ENCODE data around the gene GLG1.

The GLG1 gene

GRCh38 chr16:74625500-74626350 lies 18.8 kb upstream of the GLG1 start:
- H3K27ac Mint-ChIP-seq: peak overlapping the region; percentile 76
- no peak for ATAC-seq (replicated peaks)
- peaks cover 28 to 51% of the 10 kb centered on the region in 2 donors for H3K4me1 Mint-ChIP-seq

GRCh38 chr16:74623839-74624235 lies 16.9 kb upstream of the GLG1 start:
- DNase-seq (no peak), ATAC-seq (replicated peaks) (no peak)
- Mint-ChIP-seq H3K27me3 (no peaks in the 10 kb centered on the region), H3K4me1 (peaks cover 23 to 37% of the 10 kb centered on the region in 2 donors), H3K27ac (no peak overlapping the region), H3K36me3 (peaks cover 44 to 63% of the 10 kb centered on the region in 2 donors), H3K4me3 (no peak overlapping the region), H3K9me3 (no peaks in the 10 kb centered on the region)

More at GRCh38 chr16:74625500-74626350, 18.8 kb upstream of the GLG1 start:
- H3K27me3 Mint-ChIP-seq: no peaks in the 10 kb centered on the region
- no peak overlapping the region for H3K4me3 Mint-ChIP-seq
- no peaks in the 10 kb centered on the region for H3K9me3 Mint-ChIP-seq
- H3K36me3 Mint-ChIP-seq: peaks cover 50 to 71% of the 10 kb centered on the region in 2 donors
- DNase-seq: no peak

GRCh38 chr16:74623214-74623838 lies 16.4 kb upstream of the GLG1 start:
- H3K4me3 Mint-ChIP-seq: no peak overlapping the region
- H3K27me3 Mint-ChIP-seq: no peaks in the 10 kb centered on the region
- peak in 1 of 2 donors; percentile 26 for ATAC-seq (replicated peaks)
- H3K9me3 Mint-ChIP-seq: no peaks in the 10 kb centered on the region
- no peak overlapping the region for H3K27ac Mint-ChIP-seq
- H3K4me1 Mint-ChIP-seq: peaks cover 19 to 32% of the 10 kb centered on the region in 2 donors
- DNase-seq: no peak
- peaks cover 44 to 59% of the 10 kb centered on the region in 2 donors for H3K36me3 Mint-ChIP-seq

- H3K4me3 Mint-ChIP-seq: no peak overlapping the region
- no peaks in the 10 kb centered on the region for H3K27me3 Mint-ChIP-seq
- no peak for DNase-seq
- H3K4me1 Mint-ChIP-seq: peaks cover 8 to 19% of the 10 kb centered on the region in 2 donors
- ATAC-seq (replicated peaks): no peak
- no peaks in the 10 kb centered on the region for H3K9me3 Mint-ChIP-seq
- no peak overlapping the region for H3K27ac Mint-ChIP-seq
- peaks cover 47 to 54% of the 10 kb centered on the region in 2 donors for H3K36me3 Mint-ChIP-seq
Observed at GRCh38 chr16:74622005-74622404, 15.1 kb upstream of the GLG1 start.

GRCh38 chr16:74617206-74617788 lies 10.4 kb upstream of the GLG1 start:
- DNase-seq (no peak), ATAC-seq (replicated peaks) (no peak)
- no peaks in the 10 kb centered on the region for H3K4me1 Mint-ChIP-seq
- no peaks in the 10 kb centered on the region for H3K27me3 Mint-ChIP-seq
- no peak overlapping the region for H3K4me3 Mint-ChIP-seq
- H3K27ac Mint-ChIP-seq: peak overlapping the region; percentile 57
- peaks cover 33 to 37% of the 10 kb centered on the region in 2 donors for H3K36me3 Mint-ChIP-seq
- no peaks in the 10 kb centered on the region for H3K9me3 Mint-ChIP-seq

- no peak overlapping the region for H3K4me3 Mint-ChIP-seq
- H3K9me3 Mint-ChIP-seq: no peaks in the 10 kb centered on the region
- DNase-seq: no peak
- ATAC-seq (replicated peaks): no peak
- peak overlapping the region; percentile 14 for H3K27ac Mint-ChIP-seq
- no peaks in the 10 kb centered on the region for H3K27me3 Mint-ChIP-seq
- peaks cover 9 to 19% of the 10 kb centered on the region in 2 donors for H3K36me3 Mint-ChIP-seq
- peaks cover 3 to 10% of the 10 kb centered on the region in 2 donors for H3K4me1 Mint-ChIP-seq
Observed at GRCh38 chr16:74611721-74612120, 4.8 kb upstream of the GLG1 start.

- Mint-ChIP-seq H3K27ac (no peak overlapping the region), H3K36me3 (peaks cover 0 to 13% of the 10 kb centered on the region in 2 donors), H3K4me3 (no peak overlapping the region), H3K27me3 (no peaks in the 10 kb centered on the region), H3K4me1 (peaks cover 14 to 33% of the 10 kb centered on the region in 2 donors), H3K9me3 (no peaks in the 10 kb centered on the region)
- no peak for ATAC-seq (replicated peaks)
- DNase-seq: no peak
Observed at GRCh38 chr16:74608944-74609343, 2.0 kb upstream of the GLG1 start.

GRCh38 chr16:74608381-74608780 lies 1.5 kb upstream of the GLG1 start:
- DNase-seq: no peak
- no peaks in the 10 kb centered on the region for H3K27me3 Mint-ChIP-seq

GRCh38 chr16:74607962-74608356 lies 1.0 kb upstream of the GLG1 start:
- Mint-ChIP-seq H3K4me3 (no peak overlapping the region), H3K27me3 (no peaks in the 10 kb centered on the region), H3K4me1 (peaks cover 21 to 43% of the 10 kb centered on the region in 2 donors), H3K9me3 (no peaks in the 10 kb centered on the region), H3K36me3 (peaks cover 0 to 12% of the 10 kb centered on the region in 2 donors), H3K27ac (no peak overlapping the region)
- no peak for DNase-seq
- ATAC-seq (replicated peaks): no peak

More at GRCh38 chr16:74608381-74608780, 1.5 kb upstream of the GLG1 start:
- Mint-ChIP-seq H3K9me3 (no peaks in the 10 kb centered on the region), H3K36me3 (peaks cover 0 to 11% of the 10 kb centered on the region in 2 donors), H3K4me3 (no peak overlapping the region), H3K27ac (no peak overlapping the region), H3K4me1 (peaks cover 19 to 38% of the 10 kb centered on the region in 2 donors)
- no peak for ATAC-seq (replicated peaks)

- ATAC-seq (replicated peaks) (peak; percentile 39 to 42), DNase-seq (no peak)
- H3K27me3 Mint-ChIP-seq: no peaks in the 10 kb centered on the region
- peaks cover 0 to 15% of the 10 kb centered on the region in 2 donors for H3K36me3 Mint-ChIP-seq
- peaks cover 24 to 44% of the 10 kb centered on the region in 2 donors for H3K4me1 Mint-ChIP-seq
- peak overlapping the region; percentile 97 for H3K27ac Mint-ChIP-seq
- no peaks in the 10 kb centered on the region for H3K9me3 Mint-ChIP-seq
- peak overlapping the region; percentile 94 to 99 for H3K4me3 Mint-ChIP-seq
Observed at GRCh38 chr16:74607310-74607961, 522 bp upstream of the GLG1 start.

GRCh38 chr16:74605746-74606520 lies 981 bp downstream of the GLG1 start:
- Mint-ChIP-seq H3K4me3 (peak overlapping the region; percentile 94 to 99), H3K4me1 (peaks cover 32 to 49% of the 10 kb centered on the region in 2 donors), H3K9me3 (no peaks in the 10 kb centered on the region), H3K36me3 (peaks cover 0 to 15% of the 10 kb centered on the region in 2 donors), H3K27me3 (no peaks in the 10 kb centered on the region), H3K27ac (peak overlapping the region; percentile 97)
- DNase-seq (no peak), ATAC-seq (replicated peaks) (no peak)

GRCh38 chr16:74605332-74605731 lies 1.6 kb downstream of the GLG1 start:
- Mint-ChIP-seq H3K27me3 (no peaks in the 10 kb centered on the region), H3K36me3 (peaks cover 0 to 11% of the 10 kb centered on the region in 2 donors), H3K9me3 (no peaks in the 10 kb centered on the region), H3K4me3 (peak overlapping the region; percentile 94 to 99), H3K4me1 (peaks cover 34 to 55% of the 10 kb centered on the region in 2 donors), H3K27ac (peak overlapping the region; percentile 31)
- ATAC-seq (replicated peaks) (no peak), DNase-seq (no peak)

- no peaks in the 10 kb centered on the region for H3K27me3 Mint-ChIP-seq
Observed at GRCh38 chr16:74603848-74604247, 3.1 kb downstream of the GLG1 start.

More at GRCh38 chr16:74603848-74604247, 3.1 kb downstream of the GLG1 start:
- Mint-ChIP-seq H3K4me1 (peaks cover 42 to 69% of the 10 kb centered on the region in 2 donors), H3K9me3 (no peaks in the 10 kb centered on the region), H3K4me3 (no peak overlapping the region), H3K27ac (no peak overlapping the region), H3K36me3 (peaks cover 2 to 15% of the 10 kb centered on the region in 2 donors)
- ATAC-seq (replicated peaks) (no peak), DNase-seq (no peak)
